ENCODE results near the gene UBQLN2.

DNA sequence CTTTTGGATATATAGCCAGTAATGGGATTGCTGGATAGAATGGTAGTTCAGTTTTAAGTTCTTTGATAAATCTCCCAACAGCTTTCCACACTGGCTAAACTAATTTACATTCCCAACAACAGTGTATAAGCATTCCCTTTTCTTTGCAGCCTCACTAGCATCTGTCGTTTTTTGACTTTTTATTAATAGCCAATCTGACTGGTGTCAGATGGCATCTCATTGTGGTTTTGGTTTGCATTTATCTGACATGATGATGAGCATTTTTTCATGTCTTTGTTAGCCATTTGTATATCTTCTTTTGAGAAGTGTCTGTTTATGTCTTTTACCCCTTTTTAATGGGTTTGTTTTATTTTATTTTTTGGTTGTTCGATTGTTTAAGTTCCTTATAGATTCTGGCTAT is 13.3 kb downstream of the UBQLN2 start:
- TF ChIP-seq, protein P1, sequence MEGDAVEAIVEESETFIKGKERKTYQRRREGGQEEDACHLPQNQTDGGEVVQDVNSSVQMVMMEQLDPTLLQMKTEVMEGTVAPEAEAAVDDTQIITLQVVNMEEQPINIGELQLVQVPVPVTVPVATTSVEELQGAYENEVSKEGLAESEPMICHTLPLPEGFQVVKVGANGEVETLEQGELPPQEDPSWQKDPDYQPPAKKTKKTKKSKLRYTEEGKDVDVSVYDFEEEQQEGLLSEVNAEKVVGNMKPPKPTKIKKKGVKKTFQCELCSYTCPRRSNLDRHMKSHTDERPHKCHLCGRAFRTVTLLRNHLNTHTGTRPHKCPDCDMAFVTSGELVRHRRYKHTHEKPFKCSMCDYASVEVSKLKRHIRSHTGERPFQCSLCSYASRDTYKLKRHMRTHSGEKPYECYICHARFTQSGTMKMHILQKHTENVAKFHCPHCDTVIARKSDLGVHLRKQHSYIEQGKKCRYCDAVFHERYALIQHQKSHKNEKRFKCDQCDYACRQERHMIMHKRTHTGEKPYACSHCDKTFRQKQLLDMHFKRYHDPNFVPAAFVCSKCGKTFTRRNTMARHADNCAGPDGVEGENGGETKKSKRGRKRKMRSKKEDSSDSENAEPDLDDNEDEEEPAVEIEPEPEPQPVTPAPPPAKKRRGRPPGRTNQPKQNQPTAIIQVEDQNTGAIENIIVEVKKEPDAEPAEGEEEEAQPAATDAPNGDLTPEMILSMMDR (IDR thresholded peaks at IDR 0.05; ENCODE audit: low read length), result no peak
- TF ChIP-seq EZH2 (IDR thresholded peaks at IDR 0.05; ENCODE audit: borderline replicate concordance, low read length), result no peak

Measured in OCI-LY1 (cell line).